ENCODE measurements around the gene ZNF592.
"Not testable (repeated sequence)": the region's sequence is repeated elsewhere in the genome, so short reads cannot be mapped to it uniquely, and the experiment has no call there.

Gene ZNF592

DNA sequence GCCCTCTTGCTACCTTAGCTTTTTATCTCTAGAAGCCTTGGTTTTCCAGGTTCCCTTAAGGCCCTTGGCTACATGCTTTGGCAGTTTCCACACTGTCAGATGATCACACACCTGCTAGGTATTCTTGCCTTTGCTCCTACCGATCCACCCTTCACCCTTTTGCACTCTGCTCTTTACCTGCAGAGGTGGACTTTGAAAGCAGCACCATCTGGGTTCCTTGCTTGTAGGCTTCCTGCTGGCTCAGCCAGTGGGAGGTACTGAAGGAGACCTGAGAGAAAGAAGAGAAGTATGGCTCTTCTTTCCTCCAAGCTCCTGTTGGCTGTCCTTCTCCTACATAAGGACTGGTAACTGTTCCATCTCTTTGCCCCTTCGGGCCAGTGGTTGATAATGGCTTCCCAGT, 7.3 kb upstream of the ZNF592 start:
- DNase-seq (ENCODE audit: low read depth): no peak

DNA sequence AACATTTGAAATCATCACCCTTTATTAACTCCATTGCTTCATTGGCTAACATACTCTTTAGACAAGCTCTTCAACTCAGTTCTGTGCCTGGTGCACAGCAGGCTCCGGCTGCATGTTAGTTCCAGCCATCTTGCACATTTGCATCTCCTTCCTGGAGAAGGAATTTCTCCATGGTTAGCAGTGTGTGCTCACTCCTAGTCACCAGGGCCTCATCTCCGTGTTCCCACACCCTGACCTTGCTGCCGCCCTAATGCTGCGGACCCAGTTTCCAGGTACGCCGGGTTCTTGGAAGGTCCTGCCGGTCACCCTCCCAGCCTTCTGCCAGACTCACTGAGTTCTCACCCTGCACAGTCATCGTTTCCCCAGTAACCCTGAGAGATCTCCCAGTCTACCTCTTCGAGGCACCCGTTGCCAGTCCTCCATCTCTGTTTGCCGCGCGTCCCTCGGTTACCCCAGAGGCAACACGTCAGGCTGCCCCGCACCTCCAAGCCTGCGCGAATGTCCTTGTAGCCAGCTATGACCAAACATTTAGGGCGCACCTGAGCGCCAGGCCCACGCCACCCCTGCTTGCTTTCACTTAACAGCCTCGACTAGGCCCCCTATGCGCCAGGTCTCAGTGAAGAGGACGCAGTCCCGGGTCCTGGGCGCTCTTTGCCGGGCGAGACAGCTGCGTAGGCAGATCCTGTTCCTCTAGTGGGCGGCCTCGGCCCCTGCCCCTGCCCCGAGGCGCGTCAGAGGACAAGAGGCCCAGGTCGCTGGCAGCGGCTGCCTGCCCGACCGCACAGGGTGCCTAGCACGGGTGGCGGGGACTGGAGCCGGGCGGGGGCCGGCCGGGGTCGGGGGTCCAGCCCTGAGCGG, 747 bp upstream of the ZNF592 start:
- DNase-seq (ENCODE audit: low read depth): no peak

DNA sequence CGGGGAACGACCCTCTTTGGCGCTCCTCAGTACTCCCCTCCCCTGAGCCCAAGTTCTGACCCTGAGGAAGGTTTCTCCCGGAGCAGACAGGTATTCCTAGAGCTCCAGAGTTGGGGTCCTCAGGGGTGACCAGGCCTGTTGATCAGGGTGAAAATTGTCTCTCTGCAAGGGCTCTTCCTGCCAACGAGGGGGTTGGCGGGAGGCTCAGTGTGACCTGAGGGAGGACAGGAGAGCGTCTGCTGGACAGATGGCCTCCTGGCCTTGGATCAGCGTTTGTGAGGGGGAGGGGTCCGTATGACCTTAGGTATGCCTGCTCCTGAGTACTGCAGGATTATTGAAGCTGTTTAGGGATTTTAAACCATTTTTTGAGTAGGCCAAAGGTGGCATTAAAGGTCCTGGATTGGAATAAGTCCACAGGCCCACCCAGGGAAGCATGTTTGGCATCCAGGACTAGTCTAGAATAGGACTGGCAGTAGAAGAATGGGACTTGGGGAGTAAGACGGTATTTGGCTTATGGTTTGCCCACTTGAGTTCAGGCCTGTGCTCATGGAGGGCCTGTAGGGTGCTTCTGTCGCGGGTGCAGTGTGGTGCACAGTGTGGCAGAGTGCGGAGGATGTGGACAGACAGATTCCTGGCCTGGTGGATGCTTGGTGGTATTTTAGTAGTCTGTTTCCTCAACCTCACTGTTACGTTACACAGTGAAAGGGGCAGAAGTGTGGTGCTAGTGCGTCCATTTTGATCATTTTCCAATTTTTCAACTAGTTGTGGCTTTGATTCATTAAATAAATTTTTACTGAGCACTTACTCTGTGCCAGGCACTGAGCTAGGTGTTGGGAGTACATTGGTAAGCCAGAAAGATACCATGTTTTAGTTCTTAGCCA, 959 bp downstream of the ZNF592 start:
- DNase-seq (ENCODE audit: low read depth): no peak

DNA sequence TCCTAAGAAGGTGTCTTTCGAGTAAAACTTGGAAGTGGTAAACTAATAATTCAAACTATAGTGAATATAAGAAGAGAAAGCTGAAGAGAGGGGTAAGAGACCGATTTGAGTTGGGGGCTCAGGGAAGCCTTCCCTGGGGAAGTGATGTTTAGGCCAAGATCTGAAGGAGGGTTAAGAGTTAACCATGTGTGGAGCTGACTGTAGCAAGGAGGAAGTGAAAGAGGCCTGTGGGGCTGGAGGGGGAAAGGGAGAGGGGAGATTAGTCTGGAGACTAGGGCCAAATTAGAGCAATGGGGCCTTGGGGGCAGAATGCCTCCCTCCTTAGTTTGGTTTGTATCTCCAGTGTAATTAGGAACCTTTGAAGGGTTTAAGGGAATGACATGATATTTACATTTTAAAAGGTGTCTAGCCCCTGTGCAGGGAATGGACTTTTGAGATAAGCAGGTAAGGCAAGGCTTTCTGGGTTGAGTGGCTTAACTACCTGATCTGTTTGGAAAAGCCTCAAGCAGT, 2.2 kb downstream of the ZNF592 start:
- no peak for DNase-seq (ENCODE audit: low read depth)

DNA sequence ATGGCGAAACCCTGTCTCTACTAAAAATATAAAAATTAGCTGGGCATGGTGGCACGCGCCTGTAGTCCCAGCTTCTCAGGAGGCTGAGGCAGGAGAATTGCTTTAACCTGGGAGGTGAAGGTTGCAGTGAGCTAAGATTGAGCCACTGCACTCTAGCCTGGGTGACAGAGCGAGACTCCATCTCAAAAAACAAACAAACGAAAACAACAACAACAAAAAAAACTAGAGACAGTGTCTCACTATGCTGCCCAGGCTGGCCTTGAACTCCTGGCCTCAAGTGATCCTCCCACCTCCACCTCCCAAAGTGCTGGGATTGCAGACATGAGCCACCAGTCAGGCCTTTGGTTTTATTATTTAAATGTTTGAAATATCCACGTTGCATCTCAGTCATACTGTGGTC, 3.3 kb downstream of the ZNF592 start:
- DNase-seq (ENCODE audit: low read depth): not testable (repeated sequence)

DNA sequence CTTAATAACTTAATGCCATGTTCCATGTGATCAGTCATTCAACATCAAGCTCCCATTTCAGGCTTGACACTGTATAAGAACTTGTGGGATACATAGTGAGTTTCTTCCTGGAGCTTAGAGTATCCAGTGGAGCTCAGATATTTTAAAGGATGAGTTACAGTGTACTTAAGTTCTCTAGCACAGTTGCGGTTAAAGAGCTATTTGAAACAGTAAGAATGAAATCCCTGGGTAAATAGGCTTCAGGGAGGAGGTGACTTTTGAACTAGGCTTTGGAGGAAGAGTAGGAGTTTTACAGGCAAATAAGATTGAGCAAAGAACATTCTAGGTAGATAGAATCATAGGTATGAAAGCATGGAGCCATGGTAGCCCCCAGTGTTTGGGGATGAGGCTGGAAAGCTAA, 3.8 kb downstream of the ZNF592 start:
- no peak for DNase-seq (ENCODE audit: low read depth)

DNA sequence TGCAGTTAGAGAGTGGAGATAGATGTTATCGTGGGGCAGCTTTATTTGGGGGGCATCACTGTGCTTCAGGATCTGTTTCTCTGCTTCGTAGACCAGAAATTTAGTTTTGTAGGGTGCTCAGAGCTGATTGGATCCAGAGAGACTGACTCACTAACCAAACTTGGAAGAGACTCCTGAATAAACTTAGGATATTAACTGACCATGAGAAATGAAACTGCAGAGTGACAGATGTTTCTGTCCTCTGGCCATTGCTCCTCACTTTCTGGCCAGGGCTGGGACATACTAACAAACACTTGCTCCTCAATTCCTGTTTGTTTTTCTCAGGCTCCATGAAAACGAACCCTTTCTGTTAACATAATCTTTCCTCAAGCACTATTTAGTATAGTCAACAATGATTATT, 4.3 kb downstream of the ZNF592 start:
- DNase-seq (ENCODE audit: low read depth): no peak

DNA sequence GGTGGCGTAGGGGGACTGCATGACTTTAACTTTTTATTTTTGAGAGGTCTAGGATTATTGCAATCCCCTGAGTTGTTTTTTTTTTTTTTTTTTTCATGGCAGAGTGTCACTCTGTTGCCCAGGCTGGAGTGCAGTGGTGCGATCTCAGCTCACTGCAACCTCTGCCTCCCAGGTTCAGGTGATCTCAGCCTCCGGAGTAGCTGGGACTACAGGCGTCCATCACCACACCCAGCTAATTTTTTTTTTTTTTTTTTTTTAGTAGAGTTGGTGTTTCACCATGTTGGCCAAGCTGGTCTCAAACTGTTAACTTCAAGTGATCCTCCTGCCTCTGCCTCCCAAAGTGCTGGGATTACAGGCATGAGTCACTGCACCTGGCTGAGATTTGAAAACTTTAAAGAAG, 6.5 kb downstream of the ZNF592 start:
- not testable (repeated sequence) for DNase-seq (ENCODE audit: low read depth)

DNA sequence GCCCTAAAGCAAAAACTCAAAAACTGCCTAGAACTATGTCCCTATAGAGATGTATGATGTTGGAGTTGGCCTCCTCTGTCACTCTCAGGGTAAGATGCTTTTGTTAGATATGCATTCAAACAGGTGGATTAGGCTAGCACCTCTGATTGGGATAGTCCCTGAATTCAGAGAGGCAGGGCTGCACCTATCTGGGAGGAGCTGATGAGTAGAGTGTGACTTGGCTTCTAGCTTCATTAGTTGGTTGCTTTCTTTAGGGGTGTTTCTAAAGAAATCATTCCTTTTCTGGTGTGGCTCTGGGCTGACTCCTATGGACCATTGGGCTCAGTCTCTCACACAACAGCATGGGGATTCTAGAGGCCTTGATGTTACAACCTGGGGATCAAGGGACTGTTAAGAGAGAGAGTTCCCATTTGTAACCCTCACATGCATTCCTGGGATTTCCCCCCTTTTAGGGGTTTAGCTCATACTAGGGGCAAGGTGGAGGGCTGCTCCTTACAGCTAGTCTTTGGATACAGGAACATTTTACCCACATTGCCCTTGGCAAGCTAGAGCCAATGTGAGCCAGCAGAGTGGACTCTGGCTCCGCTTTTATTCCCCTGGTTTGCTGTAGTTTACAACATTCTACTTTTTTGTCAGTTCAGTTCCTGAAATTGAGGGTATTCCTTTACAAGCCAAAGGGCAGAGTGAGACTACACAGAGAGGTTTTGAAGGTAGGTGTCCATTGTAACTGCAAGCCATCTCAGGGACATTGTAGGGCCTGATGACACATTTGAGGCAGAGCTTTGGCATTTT, 7.5 kb downstream of the ZNF592 start:
- no peak for DNase-seq (ENCODE audit: low read depth)

DNA sequence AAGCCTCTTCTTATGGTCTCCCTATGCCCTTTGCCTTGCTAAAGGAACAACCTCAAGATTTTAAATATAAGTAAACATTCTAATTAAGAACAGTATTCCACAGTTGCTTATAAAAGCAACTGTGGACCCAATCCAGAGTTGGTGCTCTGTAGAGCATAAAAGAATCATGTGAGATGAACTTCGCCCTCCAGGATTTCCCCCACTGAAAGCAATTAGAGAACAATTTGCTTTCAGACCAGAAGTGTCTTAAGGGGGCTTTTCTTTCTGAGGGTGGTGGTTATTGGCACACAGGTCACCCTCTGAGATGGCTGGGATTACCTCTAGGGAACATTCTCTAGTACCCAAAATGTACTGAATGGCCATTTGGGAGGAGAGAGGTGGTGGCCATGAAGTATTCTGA, 10.6 kb downstream of the ZNF592 start:
- DNase-seq (ENCODE audit: low read depth): no peak

DNA sequence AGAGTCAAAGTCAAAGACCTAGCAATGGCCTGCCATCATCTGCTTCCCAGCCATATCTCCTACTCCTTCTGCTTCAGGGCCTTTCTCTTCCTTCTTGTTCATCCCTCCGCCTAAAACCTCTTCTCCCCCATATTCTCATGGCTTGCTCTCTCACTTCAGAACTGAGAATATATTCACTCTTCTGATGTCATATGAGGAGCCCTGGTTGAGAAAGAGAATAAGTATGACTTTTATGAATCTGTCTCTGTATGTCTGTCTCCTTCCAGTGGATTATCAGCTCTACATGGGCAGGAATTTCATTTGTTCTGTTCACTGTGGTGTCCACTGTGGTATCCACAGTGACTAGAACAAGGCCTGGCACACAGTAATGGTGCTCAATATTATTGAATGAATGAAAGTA, 11.8 kb downstream of the ZNF592 start:
- DNase-seq (ENCODE audit: low read depth): no peak

DNA sequence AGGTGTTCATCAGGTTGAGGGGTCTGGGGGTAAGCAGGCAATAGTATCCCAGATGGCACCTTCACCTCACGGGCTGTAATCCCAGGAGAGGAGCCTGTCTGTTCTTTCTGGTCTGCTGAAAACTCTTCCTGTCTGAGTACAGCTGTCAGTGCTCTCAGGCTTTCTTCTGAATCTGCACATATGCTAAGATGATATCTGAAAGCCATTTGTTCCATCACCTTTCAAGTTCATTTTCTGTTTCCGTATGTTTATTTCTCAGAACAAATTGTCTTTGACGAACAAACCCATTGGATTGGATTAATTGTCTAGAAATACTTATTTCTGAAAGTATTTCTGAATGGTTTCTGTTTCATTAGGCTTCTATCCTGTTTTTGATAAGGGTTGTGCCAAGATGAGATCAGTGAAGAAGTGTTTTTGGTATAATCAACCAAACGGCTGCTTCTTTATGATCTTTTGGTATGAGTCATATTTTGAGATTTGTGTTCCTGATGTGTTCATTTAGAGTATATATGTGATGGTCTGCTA, 13.3 kb downstream of the ZNF592 start:
- DNase-seq (ENCODE audit: low read depth): no peak

DNA sequence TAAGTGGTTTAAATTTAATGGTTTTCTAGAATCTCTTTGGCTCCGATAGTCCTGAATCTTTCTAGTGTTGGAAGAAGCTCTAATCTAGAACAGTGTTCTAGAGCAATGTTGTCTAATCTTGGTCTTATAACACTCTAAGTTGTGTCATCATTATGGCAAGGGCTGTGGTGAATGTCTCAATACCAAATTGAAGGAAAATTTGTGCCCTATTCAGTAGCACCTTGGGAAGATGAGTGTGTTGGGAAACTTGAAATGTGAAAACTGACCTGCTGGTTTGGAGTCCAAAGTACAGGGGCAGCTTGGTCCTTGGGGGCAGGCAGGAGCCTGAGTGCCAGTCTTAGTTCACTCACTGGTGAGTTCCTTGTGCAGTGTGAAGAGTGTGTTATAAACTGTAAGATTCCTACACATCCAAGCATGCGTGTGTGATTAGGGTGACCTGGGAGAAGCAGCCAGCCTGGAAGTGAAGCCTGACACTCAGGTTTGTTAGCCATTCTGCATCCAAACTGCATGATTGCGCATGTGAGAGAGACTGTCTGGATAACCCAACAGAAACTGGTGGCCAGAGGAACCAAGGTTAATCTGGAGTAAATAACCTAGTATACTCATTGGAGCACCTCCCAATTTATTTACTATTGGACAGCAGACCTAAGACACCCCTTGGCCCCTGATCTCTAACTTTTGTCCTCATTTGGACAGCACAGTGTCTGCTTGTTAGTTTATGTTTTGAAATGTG, 14.6 kb downstream of the ZNF592 start:
- DNase-seq (ENCODE audit: low read depth): no peak

DNA sequence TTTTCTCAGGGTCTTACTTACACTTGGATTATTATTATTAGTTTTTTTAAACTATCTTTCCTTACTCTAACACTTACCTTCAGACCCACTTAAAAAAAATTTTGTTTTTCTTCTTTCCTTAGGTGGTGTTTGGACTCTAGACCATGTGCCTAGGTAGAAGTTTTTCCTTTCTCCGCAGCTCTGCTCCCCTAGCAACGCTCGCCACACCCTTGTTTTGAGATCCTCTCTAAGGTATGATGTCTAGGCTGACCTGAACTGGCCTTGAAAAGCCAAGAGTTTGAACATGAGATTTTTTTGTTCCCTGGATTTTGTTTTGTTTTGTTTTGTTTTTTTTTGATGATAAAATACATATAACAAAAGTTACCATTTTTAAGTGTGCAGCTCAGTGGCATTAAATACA, 16.2 kb downstream of the ZNF592 start:
- no peak for DNase-seq (ENCODE audit: low read depth)

DNA sequence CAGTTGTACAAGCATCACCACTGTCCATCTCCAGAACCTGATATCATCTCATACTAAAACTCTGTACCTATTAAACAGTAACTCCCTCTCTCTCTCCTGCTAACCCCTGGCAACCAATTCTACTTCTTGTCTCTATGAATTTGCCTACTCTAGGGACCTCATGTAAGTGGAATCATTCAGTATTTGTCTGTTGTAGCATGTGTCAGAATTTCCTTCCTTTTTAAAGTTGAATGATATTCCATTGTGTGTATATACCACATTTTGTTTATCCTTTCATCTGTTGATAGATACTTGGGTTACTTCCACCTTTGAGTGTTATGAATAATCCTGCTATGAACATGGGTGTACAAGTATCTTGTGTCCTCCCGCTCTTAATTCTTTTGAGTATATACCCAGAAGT, 16.6 kb downstream of the ZNF592 start:
- DNase-seq (ENCODE audit: low read depth): no peak

DNA sequence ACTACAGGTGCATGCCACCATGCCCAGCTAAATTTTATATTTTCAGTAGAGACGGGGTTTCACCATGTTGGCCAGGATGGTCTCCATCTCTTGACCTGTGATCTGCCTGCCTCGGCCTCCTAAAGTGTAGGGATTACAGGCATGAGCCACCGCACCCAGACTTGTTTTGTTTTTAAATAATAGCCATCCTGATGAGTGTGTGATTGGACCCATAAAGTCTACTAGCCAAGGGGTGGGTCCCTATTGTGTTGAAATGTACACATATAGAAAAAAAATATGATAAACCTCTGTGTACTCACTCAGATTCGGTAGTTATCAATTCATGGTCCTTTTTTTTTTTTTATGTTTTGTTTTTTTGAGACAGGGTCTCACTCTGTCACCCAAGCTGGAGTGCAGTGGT, 17.3 kb downstream of the ZNF592 start:
- no peak for DNase-seq (ENCODE audit: low read depth)

DNA sequence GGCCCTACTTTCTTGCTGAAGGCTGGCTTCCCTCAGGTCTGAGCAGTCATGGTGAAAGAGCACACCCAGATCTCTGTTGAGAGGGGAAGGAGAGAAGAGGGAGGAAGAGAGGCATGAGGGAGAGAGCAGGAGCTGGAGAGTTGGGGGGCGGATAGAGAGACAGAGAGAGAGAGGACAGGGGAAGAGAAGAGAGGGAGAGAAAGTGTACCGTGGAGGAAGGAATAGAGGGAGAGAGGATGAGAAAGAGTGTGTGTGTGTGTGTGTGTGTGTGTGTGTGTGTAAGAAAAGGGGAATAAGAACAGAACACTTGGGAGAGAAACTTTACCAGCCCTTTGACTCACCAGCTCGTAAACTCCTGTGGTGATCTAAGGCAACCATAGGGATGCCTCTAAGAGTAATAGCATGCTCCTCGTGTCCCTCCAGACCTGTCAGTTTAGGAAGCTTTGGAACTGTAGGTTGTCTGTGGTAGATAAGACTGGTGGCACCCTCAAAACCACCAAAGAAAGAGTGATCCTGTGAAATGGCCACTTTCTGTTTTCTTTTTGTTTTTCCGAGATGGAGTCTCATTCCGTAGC, 18.2 kb downstream of the ZNF592 start:
- no peak for DNase-seq (ENCODE audit: low read depth)

DNA sequence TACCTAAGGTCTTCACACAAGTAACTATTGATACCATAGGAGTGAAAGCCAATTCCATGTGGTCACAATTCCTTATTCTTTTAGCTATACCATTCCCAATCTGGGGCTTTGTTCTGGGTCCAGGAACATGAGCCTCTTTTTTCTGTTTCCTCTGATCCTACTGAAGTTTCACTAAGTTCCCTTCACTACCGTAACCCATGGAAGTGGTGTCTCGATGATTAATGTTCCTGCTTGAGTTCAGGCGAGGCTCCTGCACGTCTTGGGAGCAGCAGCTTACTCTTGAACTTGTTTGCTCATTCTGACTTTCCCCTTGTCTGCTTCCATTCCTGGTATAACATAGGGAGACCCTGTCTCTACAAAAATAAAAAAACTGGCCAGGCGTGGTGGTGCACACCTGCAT, 23.6 kb downstream of the ZNF592 start:
- no peak for DNase-seq (ENCODE audit: low read depth)

DNA sequence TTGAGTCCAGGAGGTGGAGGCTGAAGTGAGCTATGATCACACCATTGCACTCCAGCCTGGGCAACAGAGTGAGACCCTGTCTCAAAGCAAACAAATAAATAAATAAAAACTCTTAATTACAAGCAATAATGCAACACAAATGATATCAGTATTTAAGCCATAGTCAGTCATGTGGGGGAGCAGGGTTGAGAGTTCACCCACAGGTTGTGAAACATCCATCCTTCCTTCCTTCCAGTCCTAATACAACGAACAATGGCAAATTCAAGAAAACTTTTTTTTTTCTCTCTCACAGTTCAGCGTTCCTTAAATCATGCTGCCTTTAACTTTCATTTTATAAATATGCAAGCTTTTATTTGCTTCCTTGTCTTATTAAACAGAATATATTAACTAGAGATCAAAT, 24.1 kb downstream of the ZNF592 start:
- DNase-seq (ENCODE audit: low read depth): no peak

DNA sequence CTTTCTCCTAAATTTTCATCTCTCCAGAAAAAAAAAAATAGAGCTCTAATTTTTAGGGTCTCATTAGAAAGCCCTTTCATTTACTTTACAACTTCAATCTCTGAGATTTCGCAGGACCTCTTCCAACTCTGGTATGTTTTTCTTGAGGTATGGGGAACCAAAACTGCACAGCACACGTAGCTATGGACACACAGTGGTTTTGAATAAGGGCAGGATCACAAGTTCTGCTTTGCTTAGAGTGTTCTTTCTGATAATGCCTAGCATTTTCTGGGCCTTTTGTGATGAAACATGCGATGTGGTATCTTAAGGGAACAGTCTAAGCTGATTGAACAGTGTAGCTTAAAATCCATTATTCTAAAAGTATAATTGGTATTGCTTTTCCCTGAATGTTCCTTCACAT, 25.3 kb downstream of the ZNF592 start:
- no peak for DNase-seq (ENCODE audit: low read depth)

DNA sequence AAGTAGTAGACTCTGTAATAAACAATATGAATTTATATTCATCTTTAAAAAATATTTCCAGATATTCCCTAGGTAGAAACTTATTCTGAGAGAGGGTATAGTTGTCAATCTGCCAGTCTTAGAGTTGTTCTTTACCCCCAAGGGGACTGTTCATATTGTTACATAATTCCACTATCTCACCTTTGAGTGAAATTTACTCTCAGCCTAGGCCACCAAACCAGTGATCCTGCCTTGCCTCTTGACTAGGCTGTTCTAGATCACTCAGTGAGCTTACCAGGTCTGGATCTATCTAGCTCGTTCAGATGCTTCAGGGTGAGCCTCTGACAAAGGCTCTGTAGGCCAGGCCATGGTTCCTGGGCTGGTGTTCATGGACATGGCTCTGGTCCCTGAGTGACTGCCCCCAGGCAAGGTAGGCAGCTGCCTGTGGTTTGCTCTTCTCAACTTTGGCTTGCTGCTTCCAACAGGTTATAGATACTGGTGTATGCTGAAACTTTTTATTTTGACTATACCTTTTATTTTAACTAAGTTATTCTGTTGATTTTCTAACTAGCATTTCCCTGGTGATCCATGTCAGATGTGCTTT, 27.6 kb downstream of the ZNF592 start:
- no peak for DNase-seq (ENCODE audit: low read depth)
